T1000 (cell line): ENCODE data around the gene TESPA1.
"Not testable (repeated sequence)": the region's sequence is repeated elsewhere in the genome, so short reads cannot be mapped to it uniquely, and the experiment has no call there.

Source experiments
- DNase-seq: peaks from one replicate; lab custom pipeline; 2025; ENCODE audit warnings: mixed read lengths; lab: John Stamatoyannopoulos, UW

The TESPA1 gene

DNA sequence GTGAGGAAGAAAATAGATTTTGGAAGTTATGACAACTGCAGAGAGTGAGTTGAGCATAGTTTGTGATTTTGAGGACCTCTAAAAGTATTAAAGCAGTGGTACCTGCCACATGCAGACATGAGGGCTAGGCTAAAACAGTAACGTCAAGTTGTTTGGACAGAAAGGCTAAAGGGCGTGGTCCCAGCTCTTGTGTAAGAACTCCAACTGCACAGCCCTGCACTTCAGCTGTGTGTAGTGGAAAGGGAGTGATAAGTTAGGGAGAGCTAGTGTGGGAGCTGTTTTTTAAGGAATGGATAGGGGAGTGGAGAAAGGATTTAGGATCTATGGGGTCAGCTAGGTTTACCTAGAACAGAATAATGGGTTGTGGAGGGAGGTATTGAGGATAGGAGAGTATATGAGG, 39.5 kb downstream of the TESPA1 start:
- no peak for DNase-seq

DNA sequence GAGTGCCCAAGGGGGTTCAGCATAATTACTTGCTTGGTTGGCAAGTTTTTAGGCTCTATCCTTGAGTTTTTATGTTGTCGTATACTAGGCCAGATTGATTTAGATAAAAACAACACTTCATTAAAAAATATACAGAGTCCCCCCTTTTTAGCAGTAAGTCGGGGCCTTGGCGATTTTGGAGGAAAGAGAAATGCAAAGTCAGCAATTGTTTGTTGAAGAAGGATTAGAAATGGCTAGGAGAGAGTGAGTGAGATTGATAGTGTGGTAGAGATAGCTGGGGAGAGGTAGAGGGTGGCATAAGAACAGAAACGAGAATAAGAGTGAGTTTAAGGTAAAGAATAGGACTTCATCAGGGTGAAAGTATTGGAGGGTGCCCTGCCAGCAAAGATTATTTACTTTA, 41.3 kb downstream of the TESPA1 start:
- DNase-seq = not testable (repeated sequence)

DNA sequence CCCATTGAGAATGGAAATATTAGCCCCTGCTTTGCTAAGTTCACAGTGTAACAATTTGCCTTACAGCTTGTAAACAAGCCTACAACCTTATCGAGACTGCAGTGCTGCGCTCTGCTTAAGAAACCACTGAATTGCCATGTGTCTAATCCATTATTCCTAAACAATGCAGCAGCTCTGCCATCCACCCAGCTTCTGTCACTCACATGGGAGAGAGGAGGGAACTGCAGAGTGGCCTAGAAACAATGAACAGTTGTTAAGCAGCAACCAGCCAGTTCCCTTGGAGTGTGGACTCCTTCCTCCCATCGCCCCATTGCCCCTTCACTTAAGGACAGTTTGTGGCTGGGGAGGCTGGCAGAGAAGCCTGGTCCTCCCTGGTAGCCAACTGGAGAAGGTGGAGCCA, 42.9 kb downstream of the TESPA1 start:
- DNase-seq = no peak

DNA sequence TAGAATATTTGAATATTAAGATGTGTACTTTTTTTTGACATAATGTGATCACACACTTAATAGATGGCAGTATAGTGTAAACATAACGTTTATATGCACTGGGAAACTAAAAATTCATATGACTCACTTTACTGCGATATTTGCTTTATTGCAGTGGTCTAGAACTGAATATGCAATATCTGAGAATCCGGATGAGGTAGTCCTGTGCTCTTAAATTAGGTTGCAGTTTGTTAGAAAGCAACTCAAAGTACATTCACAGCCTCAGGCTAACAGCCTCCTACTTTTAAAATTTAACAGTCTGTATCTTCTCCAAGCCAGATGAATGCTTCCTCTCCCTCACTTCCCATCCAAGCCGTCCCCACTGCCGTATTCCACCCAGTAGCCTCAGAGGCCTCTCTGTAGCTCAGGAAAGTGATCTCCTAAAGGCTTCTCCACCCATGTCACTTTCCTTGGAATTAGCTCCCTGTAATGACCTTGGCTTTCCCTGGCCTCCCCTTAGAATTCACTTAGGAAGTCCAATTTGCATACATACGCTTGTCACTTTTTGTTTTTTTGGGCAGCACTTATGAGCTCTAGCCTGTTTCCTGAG, 43.7 kb downstream of the TESPA1 start:
- no peak for DNase-seq

DNA sequence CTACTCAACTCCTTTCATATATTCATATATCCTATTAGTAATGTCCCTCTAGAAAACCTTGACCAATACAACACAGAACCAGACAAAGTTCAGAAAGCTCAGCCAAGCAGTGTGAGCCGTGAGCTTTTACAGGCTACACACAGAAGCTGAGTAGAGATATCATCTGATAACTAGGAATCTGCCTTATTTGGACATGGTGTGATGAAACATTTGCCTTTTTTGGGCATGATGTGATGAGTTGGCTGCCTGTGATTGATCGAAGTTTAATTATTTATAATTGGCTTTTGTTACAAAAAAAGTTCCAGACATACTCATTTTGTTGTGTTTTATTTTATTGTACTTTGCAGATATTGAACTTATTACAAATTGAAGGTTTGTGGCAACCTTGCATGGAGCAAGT, 46.6 kb downstream of the TESPA1 start:
- DNase-seq = no peak

DNA sequence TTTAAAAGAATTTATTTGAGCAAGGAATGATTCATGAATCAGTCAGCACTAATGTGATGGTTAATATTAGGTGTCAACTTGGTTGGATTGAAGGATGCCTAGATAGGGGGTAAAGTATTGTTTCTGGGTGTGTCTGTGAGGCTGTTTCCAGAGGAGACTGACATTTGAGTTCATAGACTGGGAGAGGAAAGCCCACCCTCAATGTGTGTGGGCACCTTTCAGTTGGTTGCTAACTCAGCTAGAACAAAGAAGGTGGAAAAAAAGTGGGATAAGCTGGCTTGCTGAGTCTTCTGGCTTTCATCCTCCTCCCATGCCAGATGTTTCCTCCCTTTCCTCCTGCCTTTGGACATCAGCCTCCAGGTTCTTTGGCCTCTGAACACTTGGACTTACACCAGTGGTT, 47.2 kb downstream of the TESPA1 start:
- no peak for DNase-seq

DNA sequence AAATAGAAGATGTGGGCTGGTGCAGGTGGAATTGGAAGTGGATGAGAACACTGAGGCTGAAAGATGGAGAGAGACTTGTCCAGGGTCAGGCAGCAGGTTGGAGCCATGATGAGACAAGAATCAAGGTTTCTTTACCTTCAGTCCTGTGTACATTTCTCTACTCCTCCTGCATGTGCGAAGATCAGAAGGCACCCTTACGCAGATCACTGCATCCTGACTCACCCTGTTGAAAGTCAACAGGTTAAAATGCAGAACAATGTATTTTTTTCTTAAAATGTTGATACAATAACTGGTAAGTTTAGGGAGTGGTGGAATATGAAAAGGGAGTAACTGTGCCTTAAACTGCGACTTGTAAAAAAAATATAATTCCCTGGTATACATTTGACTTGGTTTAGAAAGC, 47.8 kb downstream of the TESPA1 start:
- DNase-seq = no peak

DNA sequence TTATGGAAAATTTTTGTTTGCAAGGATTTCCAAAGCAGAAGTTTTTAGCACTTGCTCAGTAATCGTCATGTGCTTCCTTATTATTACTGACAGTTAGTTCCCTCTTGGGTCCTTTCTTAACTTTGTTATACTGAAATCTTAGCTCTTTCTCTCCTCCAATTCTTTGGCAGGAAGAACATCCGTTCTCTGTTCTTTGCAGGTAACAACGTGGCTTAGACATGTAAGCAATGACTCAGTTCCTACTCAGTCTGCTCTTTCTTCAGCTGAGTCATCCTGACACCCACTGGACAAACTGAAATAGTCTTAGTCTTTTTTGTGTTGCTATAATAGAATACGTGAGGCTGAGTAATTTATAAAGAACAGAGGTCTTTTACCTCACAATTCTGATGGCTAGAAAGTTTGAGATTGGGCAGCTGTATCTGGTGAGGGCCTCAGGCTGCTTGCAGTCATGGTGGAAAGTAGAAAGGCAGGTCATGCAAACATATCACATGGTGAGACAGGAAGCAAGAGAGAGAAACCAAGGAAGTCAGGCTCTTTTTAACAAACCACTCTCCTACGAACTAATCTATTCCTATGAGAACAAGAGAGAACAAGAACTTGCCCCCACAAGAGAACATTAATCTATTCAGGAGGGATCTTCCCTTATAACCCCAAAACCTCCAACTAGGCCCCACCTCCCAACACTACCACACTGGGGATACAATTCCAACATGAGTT, 49.2 kb downstream of the TESPA1 start:
- no peak for DNase-seq

DNA sequence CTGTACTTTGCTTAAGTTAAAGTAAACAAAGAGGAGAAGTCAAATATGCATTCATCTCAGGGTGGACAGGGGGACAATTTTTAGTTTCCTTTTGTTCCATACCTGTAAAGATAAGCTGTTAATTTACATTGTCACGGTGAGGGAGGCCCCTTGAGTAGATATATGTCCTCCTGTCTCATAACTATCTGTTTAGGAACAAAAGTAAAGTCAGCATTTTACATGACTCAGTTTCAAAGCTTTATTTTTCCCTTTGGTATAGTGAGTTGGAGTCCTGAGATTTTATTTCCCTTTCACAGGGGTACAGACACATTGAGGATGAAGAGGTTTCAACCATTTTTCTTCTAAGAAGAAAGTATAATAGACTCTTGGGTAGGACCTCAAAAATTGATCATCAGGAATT, 50.1 kb downstream of the TESPA1 start:
- DNase-seq = no peak

DNA sequence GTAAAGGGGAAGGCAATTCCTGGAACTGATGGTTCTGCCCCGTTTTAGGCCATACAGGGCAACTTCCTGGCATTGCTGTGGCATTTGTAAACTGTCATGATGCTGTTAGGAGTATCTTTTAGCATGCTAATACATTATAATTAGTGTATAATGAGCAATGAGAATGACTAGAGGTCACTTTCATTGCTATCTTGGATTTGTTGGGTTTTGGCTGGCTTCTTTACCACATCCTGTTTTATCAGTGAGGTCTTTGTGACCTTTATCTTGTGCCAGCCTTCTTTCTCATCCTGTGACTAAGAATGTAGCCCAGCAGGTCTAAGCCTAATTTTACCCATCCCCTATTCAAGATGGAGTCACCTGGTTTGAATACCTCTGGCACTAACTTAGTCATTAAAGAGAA, 51.2 kb downstream of the TESPA1 start:
- DNase-seq = no peak

DNA sequence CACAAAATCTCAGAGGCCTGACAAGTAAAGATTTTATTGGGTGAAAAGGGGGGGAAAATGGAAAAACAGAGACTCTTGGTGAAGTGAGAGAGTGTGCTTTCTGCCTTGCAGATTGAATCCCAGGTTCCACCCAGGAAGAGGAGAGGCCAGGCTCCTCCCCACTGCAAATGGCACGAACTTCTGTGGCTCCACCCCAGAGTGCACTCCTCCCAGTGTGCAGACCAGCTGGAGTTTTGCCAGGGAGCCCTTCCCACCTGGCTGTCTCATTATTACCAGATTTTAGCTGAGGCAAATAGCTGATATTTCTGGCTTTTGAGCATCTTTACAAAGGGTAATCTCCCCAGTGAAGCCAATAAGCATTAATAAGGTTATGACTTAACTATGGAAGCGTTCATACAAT, 51.9 kb downstream of the TESPA1 start:
- no peak for DNase-seq

DNA sequence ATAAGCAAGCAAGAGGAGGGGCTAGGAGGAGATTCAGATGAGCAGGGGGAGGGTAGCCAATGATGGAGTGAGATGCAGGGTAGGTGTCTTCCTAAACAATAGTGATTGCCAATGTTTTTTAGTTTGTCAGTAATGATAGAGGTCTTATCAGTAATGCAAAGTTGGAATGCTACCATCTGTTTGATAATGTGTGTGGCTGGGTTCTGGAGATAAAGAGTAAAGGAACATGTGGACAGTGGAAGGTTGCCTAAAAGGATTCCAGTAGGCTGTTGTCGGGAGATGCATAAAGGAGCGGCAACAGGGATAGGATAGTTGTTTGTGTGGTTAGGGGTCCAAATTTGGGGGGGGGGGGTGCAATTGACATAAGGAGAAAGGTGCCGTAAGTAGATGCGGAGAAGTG, 52.5 kb downstream of the TESPA1 start:
- no peak for DNase-seq

DNA sequence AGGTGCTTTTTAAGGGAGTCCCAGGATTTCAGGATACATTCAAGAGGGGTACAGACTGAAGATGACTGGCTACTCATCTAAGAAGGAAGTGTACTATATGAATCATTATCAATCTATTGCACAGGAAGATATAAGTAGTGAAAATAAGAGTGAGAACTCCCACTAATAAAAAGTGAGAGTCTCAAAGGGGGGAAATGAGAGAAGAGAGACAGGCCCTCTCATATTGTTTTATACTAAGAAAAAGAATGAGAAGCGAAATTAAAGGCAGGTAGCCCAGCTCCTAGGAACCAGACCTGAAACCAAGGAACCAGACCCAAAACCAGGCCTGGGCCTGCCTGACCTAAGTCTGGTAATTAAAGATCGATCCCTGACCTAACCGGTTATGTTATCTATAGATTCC, 54.6 kb downstream of the TESPA1 start:
- DNase-seq = no peak

DNA sequence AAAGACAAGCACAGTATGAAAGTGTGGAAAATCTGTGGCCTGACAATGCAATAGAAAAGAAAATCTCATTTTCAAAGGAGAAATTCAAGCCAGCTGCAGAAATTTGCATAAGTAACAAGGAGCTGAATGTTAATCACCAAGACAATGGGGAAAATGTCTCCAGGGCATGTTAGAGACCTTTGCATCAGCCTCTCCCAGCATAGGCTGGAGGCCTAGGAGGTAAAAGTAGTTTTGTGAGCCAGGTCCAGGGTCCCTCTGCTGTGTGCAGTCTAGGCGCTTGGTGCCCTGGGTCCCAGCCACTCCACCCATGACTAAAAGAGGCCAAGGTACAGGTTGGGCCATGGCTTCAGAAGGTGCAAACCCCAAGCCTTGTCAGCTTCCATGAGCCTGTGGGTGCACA, 58.3 kb downstream of the TESPA1 start:
- DNase-seq = no peak

DNA sequence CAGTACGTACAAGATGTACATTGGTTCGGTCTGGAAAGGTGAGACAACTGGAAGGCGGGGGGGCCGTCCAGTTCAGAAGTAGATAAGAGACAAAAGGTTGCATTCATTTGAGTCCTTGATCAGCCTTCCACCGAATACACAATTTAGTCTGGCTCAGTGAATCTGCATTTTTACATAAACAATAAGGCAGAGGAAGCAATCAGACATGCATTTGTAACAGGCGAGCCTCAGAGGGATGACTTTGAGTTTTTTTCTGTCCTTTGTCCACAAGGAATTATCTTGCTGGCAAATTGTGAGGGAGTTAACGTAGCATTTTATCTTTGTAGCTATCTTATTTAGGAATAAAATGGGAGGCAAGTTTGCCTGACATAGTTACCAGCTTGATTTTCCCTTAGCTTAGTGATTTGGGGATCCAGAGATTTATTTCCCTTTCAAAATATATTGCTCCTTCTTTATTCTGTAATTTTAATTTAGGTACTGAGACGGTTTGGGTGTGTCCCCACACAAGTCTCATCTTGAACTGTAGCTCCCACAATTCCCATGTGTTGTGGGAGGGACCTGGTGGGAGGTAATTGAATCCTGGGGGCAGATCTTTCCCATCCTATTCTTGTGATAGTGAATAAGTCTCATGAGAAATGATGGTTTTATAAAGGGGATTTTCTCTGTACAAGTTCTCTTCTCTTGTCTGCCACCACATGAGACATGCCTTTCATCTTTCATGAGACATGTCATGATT, 59.4 kb downstream of the TESPA1 start:
- DNase-seq = no peak

DNA sequence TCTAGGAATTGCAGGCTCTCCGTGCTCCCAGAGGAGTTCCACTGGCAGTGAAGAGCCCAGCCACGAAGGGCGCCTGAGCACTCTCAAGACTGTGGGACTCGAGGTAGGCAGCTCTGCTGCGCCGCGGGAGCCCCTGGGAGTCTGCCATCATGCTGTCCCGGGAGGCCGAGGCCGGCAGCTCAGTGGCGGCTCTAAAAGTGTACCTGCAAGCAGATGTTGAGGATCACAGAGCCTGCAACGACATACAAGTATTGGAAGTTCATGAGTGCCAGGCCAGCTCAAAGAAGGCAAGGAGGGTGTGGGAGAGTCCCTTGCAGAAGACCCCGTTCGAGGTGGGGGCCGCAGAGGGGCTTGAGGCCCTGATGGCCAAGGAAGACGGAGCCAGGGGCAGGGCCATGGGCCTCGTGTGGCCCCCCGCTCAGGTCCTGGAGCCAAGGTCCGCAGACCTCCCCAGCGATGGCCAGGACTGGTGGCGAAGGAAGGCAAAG, 67.5 kb downstream of the TESPA1 start:
- no peak for DNase-seq
